K562 (cell line): ENCODE data around the gene SYK. TPM values are rescaled to one million over a fixed set of nuclear protein-coding genes. Genes with fewer than 3 reads are reported as not detected.

Experiments used
- ATAC-seq: fragments of 200-7000 bp; cut with Tn5 transposase; 3 replicates; pipeline ENCODE4 v1.9.1; 2020; ENCODE audit warnings: moderate library complexity
- BruUV-seq: library from RNA; stranded (reverse); fragments of 400-500 nt; replicated peaks from 2 replicates; lab custom pipeline; 2021; lab: Mats Ljungman, UMichigan
- CTCF ChIA-PET: fragments of 300-600 bp; formaldehyde crosslinking; extraction: SDS; loops from one replicate; lab custom pipeline; 2021; ENCODE audit warnings: low intra/inter-chr PET ratio; lab: Yijun Ruan, JAX
- POLR2A ChIA-PET: fragments of 300-600, 350-650 bp; sonication (Branson Sonifier 250); formaldehyde crosslinking; extraction: SDS; loops from one replicate; lab custom pipeline; 2021; ENCODE audit warnings: antibody characterized with exemption, inconsistent platforms; lab: Yijun Ruan, JAX
- DNase-seq, 4 experiments: peaks; one replicate each; pipeline versions ENCODE4 v3.0.0 to v3.0.0-alpha.2; 2011 to 2018; ENCODE audit warnings: low spot score in 3 of 4, mixed read lengths in 3 of 4; ENCODE audit errors: extremely low read depth in 1 of 4
- FAIRE-seq: peaks from 2 replicates; lab custom pipeline; 2011; peaks lifted over from hg19 to GRCh38; lab: Jason Lieb, UNC
- H2AFZ ChIP-seq: 2 replicates; pipeline ENCODE4 v1.6.0; 2011; ENCODE audit warnings: low read depth, low read length, control low read depth, inconsistent platforms
- H3K27ac ChIP-seq: fragments of 200-600 bp; 3 replicates; pipeline ENCODE4 v1.8.0; 2011; ENCODE audit warnings: low read depth, mild to moderate bottlenecking, control low read depth, inconsistent platforms, low read length, moderate library complexity, mixed read lengths; ENCODE audit errors: extremely low read depth
- H3K27me3 ChIP-seq, 2 experiments: fragments of 300-600 bp in 1 of 2; 2 replicates in 1 of 2; 3 replicates in 1 of 2; pipeline versions ENCODE4 v1.6.0 to v1.8.0; 2011; ENCODE audit warnings: inconsistent platforms in 2 of 2, low read length in 2 of 2, mild to moderate bottlenecking in 1 of 2, mixed read lengths in 1 of 2, moderate library complexity in 1 of 2; ENCODE audit not compliant: control insufficient read depth in 2 of 2, insufficient read depth in 2 of 2
- H3K36me3 ChIP-seq: fragments of 300-600 bp; 3 replicates; pipeline ENCODE4 v1.8.0; 2011; ENCODE audit warnings: mild to moderate bottlenecking, low read length, inconsistent platforms; ENCODE audit not compliant: control insufficient read depth, insufficient read depth
- H3K4me1 ChIP-seq, 2 experiments: fragments of 200-600 bp in 1 of 2; replicated peaks in 1 of 2; 2 replicates in 1 of 2; 3 replicates in 1 of 2; pipeline versions ENCODE4 v1.5.1 to v1.8.0; 2011; ENCODE audit warnings: inconsistent platforms in 2 of 2, low read length in 2 of 2, mild to moderate bottlenecking in 1 of 2, mixed read lengths in 1 of 2, moderate library complexity in 1 of 2; ENCODE audit not compliant: control insufficient read depth in 2 of 2, insufficient read depth in 2 of 2
- H3K4me2 ChIP-seq: 2 replicates; pipeline ENCODE4 v1.6.1; 2011; ENCODE audit warnings: low read length, control low read depth, inconsistent platforms, mixed read lengths; ENCODE audit not compliant: insufficient read depth
- H3K4me3 ChIP-seq: fragments of 200-600 bp; sonication (generic), shearing (Covaris generic); 2 replicates; pipeline ENCODE4 v1.5.1; 2016; ENCODE audit warnings: control low read depth, inconsistent platforms
- H3K79me2 ChIP-seq: fragments of 200-600 bp; 3 replicates; pipeline ENCODE4 v1.8.0; 2011; ENCODE audit warnings: low read length, inconsistent platforms; ENCODE audit not compliant: control insufficient read depth, insufficient read depth
- H3K9ac ChIP-seq, 2 experiments: 2 replicates each; pipeline versions ENCODE4 v1.6.0 to v1.6.1; 2011; ENCODE audit warnings: low read depth in 2 of 2, low read length in 2 of 2, control low read depth in 1 of 2, inconsistent platforms in 1 of 2, mild to moderate bottlenecking in 1 of 2, mixed read lengths in 1 of 2; ENCODE audit not compliant: insufficient read depth in 1 of 2
- H3K9me1 ChIP-seq: one replicate; pipeline ENCODE4 v1.6.0; 2011; ENCODE audit warnings: inconsistent platforms, mild to moderate bottlenecking, low read length, moderate library complexity; ENCODE audit not compliant: control insufficient read depth, insufficient read depth
- H3K9me3 ChIP-seq: replicated peaks from 2 replicates; pipeline ENCODE4 v1.5.1; 2011; ENCODE audit warnings: low read depth, low read length, inconsistent platforms; ENCODE audit not compliant: control insufficient read depth, insufficient read depth
- H4K20me1 ChIP-seq: replicated peaks from 2 replicates; pipeline ENCODE4 v1.6.1; 2011; ENCODE audit warnings: low read length, inconsistent platforms, mixed read lengths; ENCODE audit not compliant: control insufficient read depth, insufficient read depth
- ARNT ChIP-seq, 2 experiments: fragments of 450-650 bp; IDR thresholded peaks; 2 replicates each; pipeline ENCODE4 v1.6.1; 2016; ENCODE audit warnings: mild to moderate bottlenecking in 1 of 2
- CBX3 ChIP-seq, 2 experiments: IDR thresholded peaks; 1 replicate in 1 of 2; 2 replicates in 1 of 2; pipeline ENCODE4 v1.6.1; 2012; ENCODE audit warnings: inconsistent platforms in 2 of 2, low read length in 2 of 2, borderline replicate concordance in 1 of 2, control low read depth in 1 of 2
- CSDE1 ChIP-seq, 2 experiments: fragments of 450-650 bp; IDR thresholded peaks; 2 replicates each; pipeline ENCODE4 v1.6.1; 2016; ENCODE audit warnings: mild to moderate bottlenecking in 1 of 2
- HBP1 ChIP-seq: fragments of 450-650 bp; formaldehyde crosslinking; IDR thresholded peaks from 2 replicates; pipeline ENCODE4 v1.4.0; 2022; ENCODE audit warnings: missing genetic modification characterization
- HCFC1 ChIP-seq: IDR thresholded peaks from 2 replicates; pipeline ENCODE4 v1.6.1; 2012; ENCODE audit warnings: low read depth, low read length, improper control_type of control experiment
- ILK ChIP-seq: fragments of 450-650 bp; IDR thresholded peaks from 2 replicates; pipeline ENCODE4 v1.6.1; 2016; ENCODE audit warnings: missing genetic modification characterization, low read depth, mild to moderate bottlenecking, missing compliant biosample characterization, moderate library complexity, borderline replicate concordance
- KDM2B ChIP-seq: fragments of 250-450 bp; sonication (Bioruptor Pico); IDR thresholded peaks from 2 replicates; pipeline ENCODE4 v1.8.0; 2021; ENCODE audit warnings: mild to moderate bottlenecking, moderate library complexity
- KLF6 ChIP-seq: fragments of 250-450 bp; sonication (Bioruptor Pico); IDR thresholded peaks from 2 replicates; pipeline ENCODE4 v1.4.0; 2020; ENCODE audit warnings: mild to moderate bottlenecking, moderate library complexity, borderline replicate concordance
- PRMT5 ChIP-seq: sonication (generic); formaldehyde crosslinking; IDR thresholded peaks from 2 replicates; pipeline ENCODE4 v1.5.0; 2020; ENCODE audit warnings: missing genetic modification reagents
- USF1 ChIP-seq: sonication (generic); formaldehyde crosslinking; IDR thresholded peaks from 2 replicates; pipeline ENCODE4 v1.9.0; 2022; ENCODE audit warnings: mild to moderate bottlenecking, missing genetic modification reagents
- ZBED1 ChIP-seq: IDR thresholded peaks from 2 replicates; pipeline ENCODE4 v1.6.1; 2014
- ZNF436 ChIP-seq: fragments of 250-450, 450-650 bp; sonication (Bioruptor Pico); formaldehyde crosslinking; IDR thresholded peaks from 2 replicates; pipeline ENCODE4 v1.7.0; 2020; ENCODE audit warnings: mild to moderate bottlenecking
- ZNF589 ChIP-seq: fragments of 200-800 bp; sonication (Bioruptor generic); IDR thresholded peaks from 2 replicates; pipeline ENCODE4 v1.6.1; 2016; ENCODE audit warnings: low read depth, missing genetic modification characterization, missing compliant biosample characterization
- WGBS: fragments of 100-300 bp; shearing (Covaris generic); methylation state at CpG from one replicate; pipeline ENCODE4 v1.1.6; 2016; ENCODE audit warnings: low coverage, mixed read lengths; ENCODE audit not compliant: insufficient coverage; ENCODE audit errors: missing lambda C conversion rate; 5-methylcytosine and 5-hydroxymethylcytosine counted together
- in situ Hi-C: fragments of 300-500 bp; cut with MboI; formaldehyde crosslinking; loops from 4 replicates; pipeline ENCODE4 v1.15.0; 2018; ENCODE audit warnings: inconsistent platforms, mixed read lengths
- intact Hi-C: fragments of 100-400 bp; cut with micrococcal nuclease; formaldehyde crosslinking; loops from 2 replicates; pipeline ENCODE4 v1.14.2; 2022
- polyA plus RNA-seq, 8 experiments: library from polyadenylated mRNA; depleted of rRNA in 4 of 8; stranded (reverse) in 5 of 8; unstranded in 3 of 8; fragments of >200 nt; fragmentation: Nextera tagmentation in 2 of 8; fragmentation: Illumina TruSeq in 1 of 8; extraction: Ambion mirVana in 2 of 8; extraction: Trizol in 1 of 8; gene quantifications; 2 replicates each; pipeline versions ENCODE4 v1.2.1 to v1.2.3, GENCODE V29; 2011 to 2014; ENCODE audit warnings: inconsistent platforms in 1 of 8, missing spikeins in 1 of 8
- total RNA-seq, 7 experiments: library from RNA; depleted of rRNA in 6 of 7; stranded (reverse); fragments of >200 nt in 6 of 7; fragmentation: Illumina TruSeq in 2 of 7; extraction: Trizol in 2 of 7; gene quantifications; 2 replicates each; pipeline versions ENCODE4 v1.2.1 to v1.2.3, GENCODE V29; 2011 to 2021; ENCODE audit warnings: low replicate concordance in 1 of 7

SYK gene
- total and polyA plus RNA-seq, 9 of the 15 experiments (the other 6 are each of a cell fraction or from before 2014, with no cell fraction given), result 3.9 to 32.7 (median 16.7) TPM

GRCh38 chr9:90941661-90942060, 140.0 kb downstream of the SYK start:
- intact Hi-C loops, result no loop called here

More at GRCh38 chr9:90941661-90942060, 140.0 kb downstream of the SYK start:
- H3K4me1 ChIP-seq, result no peaks in the 10 kb centered on the region
- no peaks in the 10 kb centered on the region for H3K79me2 ChIP-seq
- 0% methylated on average over 1 of the region's 5 CpGs for WGBS
- H3K27me3 ChIP-seq, result peaks cover 0 to 45% of the 10 kb centered on the region in 2 experiments; a peak in 2 of 5 replicates
- H3K4me2 ChIP-seq, result no peak overlapping the region
- ChIA-PET POLR2A (no interaction called here), CTCF (no interaction called here)
- H3K4me3 ChIP-seq, result no peak overlapping the region
- ATAC-seq, result no peak
- H3K27ac ChIP-seq, result no peak overlapping the region
- no peak overlapping the region for H2AFZ ChIP-seq
- BruUV-seq, result no TSS peak
- TF ChIP-seq PRMT5 (CRISPR knock-in tag) (no peak), ZBED1 (no peak), ZNF589 (CRISPR knock-in tag) (no peak), ARNT (IDR thresholded peaks at IDR 0.05) (no peak), HBP1 (no peak), KDM2B (no peak), HCFC1 (no peak), CBX3 (IDR thresholded peaks at IDR 0.05; ENCODE audit: borderline replicate concordance in 1 of 2, low read length in 2 of 2) (no peak), ZNF436 (CRISPR knock-in tag) (no peak), USF1 (CRISPR knock-in tag) (no peak), KLF6 (CRISPR knock-in tag) (no peak), ILK (tag) (no peak), CSDE1 (IDR thresholded peaks at IDR 0.05) (no peak)
- no peaks in the 10 kb centered on the region for H4K20me1 ChIP-seq
- no peaks in the 10 kb centered on the region for H3K9me1 ChIP-seq
- H3K9ac ChIP-seq, result no peak overlapping the region
- no peak for FAIRE-seq
- in situ Hi-C loops, result no loop called here
- H3K9me3 ChIP-seq, result no peaks in the 10 kb centered on the region
- H3K36me3 ChIP-seq, result no peaks in the 10 kb centered on the region
- DNase-seq, result no peak
